ENCODE data around the gene PSMB2.

The PSMB2 gene

DNA sequence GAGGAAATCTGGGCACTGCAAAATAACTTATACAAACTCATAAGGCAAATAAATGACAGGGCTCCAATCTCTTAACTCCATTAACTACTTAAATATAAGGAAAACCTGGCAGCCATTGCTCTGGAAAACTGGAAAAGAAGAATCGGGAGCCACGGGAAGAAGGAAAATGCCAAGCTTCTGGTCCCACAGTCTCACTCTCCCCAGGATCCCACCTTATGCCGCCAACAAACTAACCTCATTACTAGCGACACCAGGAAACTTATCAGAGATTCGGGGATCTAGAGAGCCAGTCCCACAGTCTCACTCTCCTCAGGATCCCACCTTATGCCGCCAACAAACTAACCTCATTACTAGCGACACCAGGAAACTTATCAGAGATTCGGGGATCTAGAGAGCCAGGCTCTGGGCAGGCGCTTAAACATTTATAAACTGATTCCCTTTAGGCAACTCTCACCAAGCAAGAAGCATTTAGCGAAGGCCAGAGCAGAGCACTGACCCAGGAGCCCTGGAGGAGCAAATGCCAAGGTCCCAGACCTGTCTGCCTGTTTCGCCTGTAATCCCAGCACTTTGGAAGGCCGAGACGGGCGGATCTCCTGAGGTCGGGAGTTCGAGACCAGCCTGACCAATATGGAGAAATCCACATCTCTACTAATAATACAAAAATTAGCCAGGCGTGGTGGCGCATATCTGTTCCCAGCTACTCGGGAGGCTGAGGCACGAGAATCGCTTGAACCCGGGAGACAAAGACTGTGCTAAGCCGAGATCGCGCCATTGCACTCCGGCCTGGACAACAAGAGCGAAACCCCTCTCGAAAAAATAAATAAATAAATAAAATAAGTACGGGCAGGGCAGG, 720 bp downstream of the PSMB2 start:
- DNase-seq, result no peak

DNA sequence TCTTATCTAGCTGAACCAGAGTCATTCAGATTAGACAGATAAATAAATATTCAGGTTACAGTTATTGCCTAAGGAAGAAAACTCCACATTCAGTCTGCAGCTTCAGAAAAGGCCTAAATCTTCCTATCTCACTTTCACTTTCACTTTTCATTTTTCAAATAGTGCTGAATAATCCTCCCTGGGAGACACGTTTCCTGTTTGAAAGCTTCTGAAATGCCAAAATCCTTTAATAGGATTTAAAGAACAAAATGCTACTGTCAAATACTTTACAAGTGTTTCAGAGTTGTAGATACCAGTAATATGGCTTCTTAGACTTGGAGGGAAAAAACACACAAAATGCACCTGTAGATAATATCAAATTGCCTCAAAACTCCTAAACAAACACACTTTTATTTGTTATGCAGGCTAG, 3.9 kb downstream of the PSMB2 start:
- no peak for DNase-seq

DNA sequence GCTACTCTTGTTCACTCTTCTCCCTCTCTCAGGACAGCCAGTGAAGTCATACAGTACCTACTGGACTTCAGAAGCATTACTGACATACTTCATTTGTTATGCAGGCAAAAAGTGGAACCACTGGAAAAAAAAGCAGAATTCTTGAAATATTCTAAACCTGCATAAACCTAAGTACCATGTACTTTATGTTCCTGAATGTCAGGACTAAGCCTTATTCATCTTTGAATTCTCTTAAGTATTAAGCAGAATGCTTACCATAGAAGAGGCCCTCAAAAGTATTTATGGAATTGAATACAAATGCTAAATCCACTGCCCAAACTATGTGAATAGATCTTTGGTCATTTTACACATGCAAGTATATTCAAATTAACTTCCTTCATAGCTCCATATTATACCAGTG, 7.8 kb downstream of the PSMB2 start:
- no peak for DNase-seq

DNA sequence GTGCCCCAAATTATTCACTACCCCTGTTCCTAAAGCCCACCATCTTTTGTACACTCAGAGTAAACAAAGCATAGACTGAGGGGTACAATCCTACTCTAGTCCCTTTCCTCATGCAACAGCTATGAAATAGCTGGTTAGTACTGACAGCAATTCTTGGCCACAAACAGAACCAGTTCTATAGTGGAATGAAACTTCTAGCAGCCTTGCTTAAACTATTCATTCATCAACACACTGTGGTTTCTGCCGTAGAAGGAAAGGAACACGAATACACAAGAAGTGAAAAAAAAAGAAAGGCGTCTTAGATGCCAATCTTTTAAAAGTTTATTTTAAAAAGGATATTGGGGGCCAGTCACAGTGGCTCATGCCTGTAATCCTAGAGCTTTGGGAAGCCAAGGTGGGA, 9.9 kb downstream of the PSMB2 start:
- no peak for DNase-seq

DNA sequence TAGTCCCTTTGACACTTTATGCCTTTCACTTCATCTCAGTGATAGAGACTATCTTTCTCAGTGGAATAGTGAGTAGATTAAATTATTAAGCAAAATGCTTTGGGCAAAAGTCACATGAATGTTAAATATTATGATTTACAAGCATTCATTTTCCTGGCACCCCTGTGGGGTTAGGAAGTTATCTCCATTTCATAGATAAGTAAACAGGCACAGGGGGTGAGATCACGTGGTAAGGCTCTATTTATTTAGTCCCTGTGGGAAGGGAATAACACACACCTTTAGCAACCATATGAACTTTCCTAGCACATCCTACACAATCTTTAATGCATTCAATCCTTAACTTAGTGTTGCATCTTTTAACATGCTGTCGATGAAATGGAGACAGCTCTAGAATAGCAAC, 12.3 kb downstream of the PSMB2 start:
- peak in 1 of 2 experiments; percentile 69 for DNase-seq

DNA sequence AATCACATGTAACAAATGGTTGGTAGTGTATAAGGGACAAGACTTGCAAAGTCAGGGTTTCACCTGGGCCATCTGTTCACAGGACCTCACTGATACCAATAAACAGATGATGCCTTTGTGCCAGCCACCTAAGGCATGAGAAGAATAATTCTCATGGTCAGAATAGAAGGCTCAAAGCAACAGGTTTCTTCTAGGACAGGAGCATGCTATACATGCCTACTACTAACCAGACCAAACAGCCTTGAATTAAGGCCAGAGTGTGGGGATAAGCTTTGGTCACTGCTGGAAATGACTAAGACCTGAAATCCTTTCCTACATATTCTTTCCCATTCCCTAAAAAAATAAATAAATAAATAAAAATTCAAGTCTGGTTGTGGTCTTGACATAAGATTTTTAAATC, 17.5 kb downstream of the PSMB2 start:
- no peak for DNase-seq

DNA sequence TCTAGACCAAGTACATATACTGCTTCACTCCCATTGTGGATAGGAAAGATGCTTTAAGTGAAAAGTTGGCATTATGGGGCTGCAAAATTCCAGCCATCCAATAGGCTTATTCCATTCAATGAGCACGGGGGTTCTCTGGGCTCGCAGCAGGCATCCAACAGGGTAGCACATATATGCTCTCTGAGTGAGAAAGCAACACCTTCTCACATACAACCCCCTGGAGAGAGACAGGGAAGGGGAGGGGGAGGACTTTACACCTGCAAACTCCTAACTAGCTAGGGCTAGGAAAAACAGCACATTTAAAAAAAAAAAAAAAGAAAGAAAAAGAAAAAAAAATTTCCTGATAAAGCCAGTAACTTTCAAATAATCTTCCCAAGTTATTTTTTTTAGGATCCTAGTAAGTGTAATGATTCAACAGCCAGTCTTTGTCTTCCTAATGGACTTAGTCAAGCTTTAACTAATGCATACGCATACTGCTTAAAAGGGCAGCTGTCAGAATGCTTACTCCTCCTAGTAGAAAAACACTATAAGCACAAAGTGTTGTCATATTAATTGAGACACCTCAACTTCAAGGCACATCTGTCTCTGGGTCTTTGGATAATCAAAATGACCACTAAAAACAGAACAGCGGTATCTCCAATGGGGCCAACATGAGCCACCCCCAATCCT, 18.7 kb downstream of the PSMB2 start:
- DNase-seq, result peak in 1 of 2 experiments; percentile 38

DNA sequence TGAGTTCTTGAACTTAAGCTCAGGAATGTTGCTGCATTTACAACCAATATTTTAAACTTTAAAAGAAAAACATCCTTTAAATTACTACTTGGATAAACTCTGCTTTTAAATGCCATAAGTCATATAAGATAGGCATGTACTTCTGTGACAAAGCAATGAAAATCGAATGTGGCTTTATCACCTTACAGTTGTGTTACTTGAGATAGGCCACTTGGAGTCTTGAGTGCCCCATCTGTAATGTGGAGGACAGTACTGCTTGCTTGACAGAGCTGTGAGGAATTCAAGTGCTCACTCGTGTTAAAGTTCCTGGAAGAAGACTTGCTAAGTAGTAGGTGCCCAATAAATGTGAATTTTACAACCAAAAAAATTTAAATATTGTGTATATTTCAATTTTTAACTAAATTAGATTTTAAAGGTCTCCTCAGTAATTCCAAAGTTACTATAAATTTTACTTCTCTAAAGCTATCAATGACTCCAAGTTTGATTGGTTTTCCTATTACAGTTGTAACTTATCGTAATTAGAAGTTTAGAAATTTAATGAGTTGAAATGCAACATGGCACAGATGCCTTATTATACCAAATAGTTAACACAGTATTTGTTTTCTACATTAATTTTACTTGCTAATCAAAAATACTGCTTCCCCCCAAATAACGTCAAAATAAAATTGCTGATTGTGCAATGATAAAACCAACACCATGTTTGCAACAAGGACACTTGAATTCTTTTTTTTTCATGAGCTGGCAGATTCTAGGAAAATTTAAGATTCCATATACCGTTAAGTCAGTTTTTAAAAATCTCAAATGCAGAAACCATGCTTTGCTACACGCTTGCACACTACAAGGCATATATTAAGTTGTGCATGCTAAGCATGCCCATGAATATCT, 21.8 kb downstream of the PSMB2 start:
- no peak for DNase-seq

DNA sequence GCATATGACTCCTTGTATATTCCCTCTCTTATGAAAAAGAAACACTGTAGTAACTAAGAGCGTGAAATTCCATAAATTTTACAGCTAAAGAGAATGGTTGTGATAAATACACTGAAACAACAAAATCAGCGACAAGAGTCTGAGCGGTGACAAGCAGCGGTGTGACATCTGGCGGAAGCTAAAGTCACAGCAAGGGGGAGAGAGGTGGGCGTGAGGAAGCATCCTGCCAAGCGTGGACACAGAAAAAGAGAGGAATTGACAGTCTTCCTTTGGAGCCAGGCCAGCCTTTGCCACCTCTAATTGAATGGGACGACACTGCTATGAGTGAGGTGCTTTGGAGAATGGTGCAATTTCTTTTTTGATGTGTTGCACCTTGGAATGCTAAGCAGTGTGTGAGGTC, 25.9 kb downstream of the PSMB2 start:
- DNase-seq, result peak; percentile 24 to 44

DNA sequence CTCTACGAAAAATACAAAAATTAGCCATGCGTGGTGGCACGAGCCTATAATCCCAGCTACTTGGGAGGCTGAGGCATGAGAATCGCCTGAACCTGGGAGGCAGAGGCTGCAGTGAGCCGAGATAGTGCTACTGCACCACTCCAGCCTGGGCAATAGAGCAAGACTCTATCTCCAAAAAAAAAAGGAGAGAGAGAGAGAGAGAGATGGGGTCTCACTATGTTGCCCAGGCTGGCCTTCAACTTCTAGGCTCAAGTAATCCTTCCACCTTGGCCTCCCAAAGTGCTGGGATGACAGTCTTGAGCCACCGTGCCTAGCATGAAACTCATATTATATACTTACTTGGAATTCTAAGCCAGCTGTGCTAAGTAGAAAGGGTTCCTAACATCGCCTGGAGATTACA, 29.7 kb downstream of the PSMB2 start:
- DNase-seq, result no peak

DNA sequence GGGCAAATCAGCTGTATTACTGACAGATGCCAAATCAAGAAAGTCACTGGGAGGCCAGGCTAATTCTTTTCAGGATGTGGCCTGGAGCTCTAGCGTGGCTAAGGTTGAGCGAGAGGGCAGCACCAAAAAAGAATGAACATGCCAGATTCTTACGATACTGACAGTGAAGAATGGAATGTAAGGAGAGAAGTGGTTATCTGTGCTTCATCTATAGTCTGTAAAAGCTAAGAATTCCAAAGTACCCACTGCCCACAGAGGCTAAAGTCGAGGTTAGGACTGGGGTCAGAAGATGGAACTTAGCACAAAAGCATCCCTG, 35.5 kb downstream of the PSMB2 start:
- no peak for DNase-seq

DNA sequence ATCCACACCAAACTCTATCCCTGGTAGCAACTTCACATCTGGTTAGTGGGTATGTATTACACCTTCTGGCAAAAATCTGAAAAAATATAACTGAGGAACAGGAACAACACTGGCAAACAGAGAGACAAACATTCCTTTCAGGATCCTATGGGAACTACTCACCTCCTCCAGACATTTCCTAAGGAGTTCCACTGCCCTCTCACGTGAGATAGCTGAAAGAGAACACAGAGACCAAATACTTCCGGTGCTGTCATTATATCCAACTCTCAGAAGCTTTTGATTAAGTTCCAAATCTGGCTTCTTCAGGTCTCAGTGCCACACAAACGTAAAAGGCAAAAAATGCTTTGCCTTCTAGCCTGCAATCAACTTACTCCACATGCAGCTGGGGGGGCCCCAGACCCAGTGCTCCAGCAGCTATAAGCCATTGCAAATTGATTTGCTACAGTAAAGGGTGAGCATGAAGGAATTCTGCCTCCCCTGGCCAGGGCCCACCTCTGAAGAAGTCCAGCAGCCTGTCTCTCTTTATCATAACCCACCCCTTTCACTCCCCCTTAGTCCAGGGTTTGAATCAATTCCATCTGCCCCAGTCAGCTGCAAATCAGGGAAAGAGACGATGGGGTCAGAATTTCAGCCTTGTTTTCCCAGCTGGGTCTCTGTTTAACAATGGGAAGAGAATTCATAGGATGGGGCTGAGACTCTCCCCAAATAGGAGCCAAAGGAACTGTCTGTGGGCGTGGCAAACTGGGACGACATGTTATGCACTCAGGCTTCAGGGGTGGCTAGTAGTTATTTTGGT, 36.1 kb downstream of the PSMB2 start:
- DNase-seq, result no peak

DNA sequence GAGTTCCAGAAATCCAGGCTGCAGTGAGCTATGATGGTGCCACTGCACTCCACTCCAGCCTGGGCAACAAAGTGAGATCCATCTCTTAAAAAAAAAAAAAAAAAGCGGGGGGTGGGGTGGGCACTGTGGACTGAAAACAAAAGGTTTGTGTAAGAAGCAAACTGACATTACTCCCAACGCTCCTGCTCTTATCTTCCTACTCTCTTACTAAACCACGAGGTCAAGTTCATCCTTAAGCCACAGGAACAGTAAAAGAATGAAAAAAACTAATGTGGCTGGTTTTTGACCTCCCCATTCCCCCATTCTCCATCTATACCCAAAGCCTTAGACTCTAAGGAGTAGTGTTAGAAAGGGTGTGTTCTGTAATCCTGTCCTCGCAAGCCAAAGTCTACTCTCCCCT, 37.4 kb downstream of the PSMB2 start:
- DNase-seq, result no peak

DNA sequence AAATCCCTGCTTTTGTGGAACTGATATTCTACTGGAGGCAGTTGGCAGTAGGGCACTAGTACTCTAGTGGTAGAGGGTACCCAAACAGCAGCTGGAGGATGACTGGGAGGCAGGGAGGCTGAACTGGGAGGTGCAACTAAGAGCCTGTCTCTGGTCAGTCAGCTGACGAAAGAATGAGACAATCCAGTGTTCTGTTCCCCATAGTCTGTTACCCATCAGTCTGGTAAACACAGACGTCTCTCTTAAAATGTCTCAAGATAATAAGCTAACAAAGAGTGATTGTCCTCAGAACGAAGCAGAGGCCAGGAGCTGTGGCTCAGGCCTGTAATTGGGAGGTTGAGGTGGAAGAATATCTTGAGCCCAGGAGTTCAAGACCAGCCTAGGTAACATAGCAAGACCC, 37.9 kb downstream of the PSMB2 start:
- DNase-seq, result no peak

DNA sequence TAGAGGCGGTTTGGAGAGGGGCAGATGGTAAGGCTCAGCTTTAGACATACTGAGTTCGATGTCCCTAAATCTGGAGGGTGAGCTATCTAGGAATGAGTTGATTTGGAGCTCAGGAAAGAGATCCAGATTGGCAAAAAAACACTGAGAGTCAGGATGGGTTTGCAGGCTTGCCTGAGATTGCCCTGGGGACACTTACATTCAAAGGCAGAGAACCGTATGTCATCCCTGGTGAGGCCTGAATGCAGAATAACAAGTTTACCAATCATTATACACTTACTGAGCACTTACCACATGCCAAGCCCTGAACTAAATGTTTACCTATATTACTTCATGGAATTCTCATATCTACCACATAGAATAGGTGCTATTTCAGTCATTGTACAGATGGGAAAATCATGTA, 40.7 kb downstream of the PSMB2 start:
- DNase-seq, result no peak

DNA sequence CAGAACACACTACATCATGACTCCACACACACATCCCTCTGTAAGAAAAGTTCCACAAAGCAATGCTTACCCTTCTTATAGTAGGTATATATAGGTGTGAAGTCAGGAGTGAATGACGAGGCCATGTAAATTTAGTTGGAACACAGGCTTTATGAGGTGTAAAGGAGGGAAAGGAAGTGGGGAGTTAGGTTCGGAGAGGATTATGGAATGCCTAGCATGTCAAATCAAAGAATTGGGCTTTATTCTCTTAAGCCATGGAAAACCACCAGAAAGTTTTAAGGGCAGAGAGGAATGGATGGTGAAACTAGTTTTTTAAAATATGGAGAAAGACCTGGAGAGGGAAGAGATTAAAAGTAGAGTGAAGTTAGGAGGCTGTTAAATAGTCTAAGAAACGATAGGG, 41.9 kb downstream of the PSMB2 start:
- DNase-seq, result no peak

DNA sequence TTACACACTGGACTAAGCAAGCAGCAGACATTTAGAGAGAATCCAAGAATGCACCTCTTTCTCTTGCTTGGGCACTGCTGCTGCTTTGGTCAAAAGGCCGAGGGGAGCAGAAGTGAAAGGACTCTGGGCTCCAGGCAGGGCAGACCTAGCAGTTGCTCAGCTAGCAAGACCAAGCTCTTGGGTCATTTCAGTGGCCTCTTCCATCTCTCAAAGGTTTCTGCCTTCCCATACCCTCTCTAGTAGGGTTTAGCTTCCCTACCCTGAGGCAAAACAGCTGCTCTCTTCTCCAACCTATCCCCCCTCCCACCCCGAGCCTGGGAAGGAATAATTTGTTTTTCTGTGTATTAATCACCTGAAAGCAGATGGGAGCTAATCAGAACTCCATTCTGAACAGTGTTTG, 42.4 kb downstream of the PSMB2 start:
- no peak for DNase-seq

DNA sequence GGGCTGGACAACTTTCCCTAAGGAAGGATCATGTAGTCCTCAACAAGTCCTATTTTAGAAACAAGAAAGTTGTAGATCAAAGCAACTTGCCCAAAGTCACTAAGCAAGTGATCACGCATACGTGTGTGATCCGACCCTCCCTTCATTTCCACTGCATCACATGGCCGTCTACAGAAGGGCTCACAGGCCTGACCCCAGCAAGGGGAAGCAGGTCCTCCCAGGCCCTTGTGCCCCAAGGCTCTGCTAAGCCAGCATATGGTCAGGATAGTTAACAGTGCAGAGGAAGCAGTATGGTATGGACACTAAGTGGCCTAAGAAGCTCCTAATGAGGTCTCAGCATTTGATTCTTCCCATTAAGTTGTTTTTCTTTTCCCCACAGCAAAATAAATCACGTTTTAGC, 43.5 kb downstream of the PSMB2 start:
- DNase-seq, result no peak

DNA sequence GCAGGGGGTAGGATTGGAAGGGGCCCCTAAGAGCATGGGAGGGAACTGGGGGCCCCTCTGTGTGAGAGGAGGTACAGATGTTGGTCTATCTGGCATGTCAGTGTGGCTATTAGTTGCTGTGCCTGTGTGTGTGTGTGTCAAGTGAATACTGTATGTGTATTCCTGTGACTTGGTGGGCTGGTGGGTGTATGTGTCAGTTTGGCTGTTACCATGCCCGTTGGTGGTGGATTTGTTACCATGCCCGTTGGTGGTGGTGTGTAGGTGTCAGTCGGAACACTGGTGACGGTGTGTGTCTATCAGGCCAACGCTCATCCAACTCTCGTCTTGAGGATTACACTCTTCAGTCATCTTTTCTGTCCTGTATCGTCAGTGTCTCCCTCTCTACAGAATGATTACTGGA, 45.6 kb downstream of the PSMB2 start:
- no peak for DNase-seq

DNA sequence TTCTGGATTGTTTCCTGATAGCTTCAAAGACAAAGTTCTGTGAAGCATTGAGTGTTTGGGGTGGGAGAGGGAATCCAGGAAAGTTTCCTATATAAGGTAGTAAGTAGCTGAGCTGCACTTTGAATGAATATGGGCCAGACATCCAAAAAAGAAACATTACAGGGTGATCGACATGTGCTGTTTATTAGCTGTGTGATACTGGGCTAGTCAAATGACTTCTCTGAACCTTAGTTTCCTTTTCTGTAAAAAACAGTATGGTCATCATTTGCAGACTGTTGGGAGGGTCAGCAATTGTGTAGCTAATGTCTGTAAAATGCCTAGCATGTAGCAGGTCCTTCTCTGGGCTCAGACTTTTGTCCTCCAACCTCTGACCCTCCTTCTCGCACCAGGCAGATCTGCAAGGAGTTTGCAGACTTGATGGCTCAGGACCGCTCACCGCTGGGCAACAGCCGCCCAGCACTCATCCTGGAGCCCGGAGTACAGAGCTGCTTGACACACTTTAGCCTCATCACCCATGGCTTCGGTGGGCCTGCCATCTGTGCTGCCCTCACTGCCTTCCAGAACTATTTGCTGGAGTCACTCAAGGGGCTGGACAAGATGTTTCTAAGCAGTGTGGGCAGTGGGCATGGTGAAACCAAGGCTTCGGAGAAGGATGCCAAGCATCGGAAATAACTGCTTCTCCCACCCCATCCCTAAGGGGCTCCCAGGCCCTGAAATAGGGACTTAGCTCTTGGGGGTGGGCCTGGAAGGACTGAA, 47.1 kb downstream of the PSMB2 start:
- DNase-seq, result no peak

DNA sequence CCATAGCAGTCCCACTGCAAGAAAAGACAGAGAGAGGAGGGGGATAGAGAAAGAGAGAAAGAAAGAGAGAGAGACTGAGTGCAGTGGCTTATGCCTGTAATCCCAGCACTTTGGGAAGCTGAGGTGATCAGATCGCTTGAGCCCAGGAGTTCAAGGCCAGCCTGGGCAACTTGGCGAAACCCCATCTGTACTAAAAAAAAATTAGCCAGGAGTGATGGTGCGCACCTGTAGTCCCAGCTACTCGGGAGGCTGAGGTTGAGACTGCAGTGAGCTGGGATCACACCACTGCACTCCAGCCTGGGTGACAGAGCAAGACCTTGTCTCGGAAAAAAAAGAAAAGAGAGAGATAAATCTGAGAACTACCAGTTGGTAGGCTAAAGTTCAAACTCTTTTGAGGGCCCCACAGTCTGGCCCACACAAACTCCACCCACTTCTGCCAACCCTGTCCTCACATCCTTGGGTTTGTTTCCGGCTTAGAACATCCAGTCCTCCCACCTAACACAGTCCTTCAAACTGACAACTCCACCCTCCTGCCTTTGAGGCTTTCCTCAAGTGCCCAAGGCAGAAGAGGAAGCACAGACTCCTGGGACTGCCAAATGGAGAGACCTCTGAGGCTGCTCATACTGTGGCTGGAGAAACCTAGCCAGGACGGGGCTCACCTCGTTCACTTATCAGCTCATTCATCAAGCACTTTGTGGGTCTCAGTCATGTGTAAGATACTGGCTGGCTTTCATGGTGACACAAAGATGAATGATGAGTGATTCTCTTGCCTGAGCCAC, 48.1 kb downstream of the PSMB2 start:
- DNase-seq, result no peak
